Prostate gland (tissue), 2 donors: ENCODE results near the gene ZNF142. TPM values are rescaled to one million over a fixed set of nuclear protein-coding genes. Genes with fewer than 3 reads are reported as not detected.

Experiments
- DNase-seq: peaks from one replicate; pipeline ENCODE4 v3.0.0-alpha.2; 2019; ENCODE audit warnings: low spot score
- H3K27ac ChIP-seq, 2 donors: fragments of 200-600 bp; sonication (generic); 2 replicates each; pipeline ENCODE4 v1.5.1; 2017 to 2019
- H3K27me3 ChIP-seq: fragments of 200-600 bp; sonication (generic); replicated peaks from 2 replicates; pipeline ENCODE4 v1.5.1; 2019; ENCODE audit not compliant: insufficient read depth
- H3K36me3 ChIP-seq, 2 donors: fragments of 200-600 bp; sonication (generic); 1 replicate in 1 of 2; 2 replicates in 1 of 2; pipeline versions ENCODE4 v1.5.1 to v1.8.1; 2017 to 2019
- H3K4me1 ChIP-seq: fragments of 200-600 bp; sonication (generic); replicated peaks from 2 replicates; pipeline ENCODE4 v1.5.1; 2019
- H3K4me3 ChIP-seq, 2 donors: fragments of 200-600 bp; sonication (generic); 2 replicates each; pipeline ENCODE4 v1.5.1; 2017 to 2019
- H3K9me3 ChIP-seq: fragments of 200-600 bp; sonication (generic); 2 replicates; pipeline ENCODE4 v1.5.1; 2017
- CTCF ChIP-seq, 4 experiments: fragments of 200-600 bp in 2 of 4; fragments of 450-650 bp in 2 of 4; sonication (generic) in 2 of 4; IDR thresholded peaks; 1 replicate in 3 of 4; 2 replicates in 1 of 4; pipeline ENCODE4 v1.5.1; 2016 to 2019; ENCODE audit warnings: antibody characterized with exemption in 4 of 4, mild to moderate bottlenecking in 2 of 4, moderate library complexity in 2 of 4
- POLR2A ChIP-seq: fragments of 450-650 bp; IDR thresholded peaks from one replicate; pipeline ENCODE4 v1.6.1; 2016; ENCODE audit warnings: antibody characterized with exemption, mild to moderate bottlenecking
- POLR2AphosphoS5 ChIP-seq: sonication (generic); formaldehyde crosslinking; IDR thresholded peaks from one replicate; pipeline ENCODE4 v1.6.1; 2017; ENCODE audit warnings: antibody characterized with exemption
- WGBS: methylation state at CpG from one replicate; pipeline ENCODE4 v1.1.5; 2018; 5-methylcytosine and 5-hydroxymethylcytosine counted together
- intact Hi-C: fragments of 100-400 bp; cut with DNase I; formaldehyde crosslinking; loops from one replicate; pipeline ENCODE4 v1.14.2; 2022
- total RNA-seq, 2 donors: library from RNA; depleted of rRNA; stranded (reverse); fragments of >200 nt; gene quantifications; one replicate each; pipeline ENCODE4 v1.1.0, GENCODE V29; 2016

ZNF142 gene
- total RNA-seq, 2 donors from 2014 or later, result 25.5 to 34.7 TPM

DNA sequence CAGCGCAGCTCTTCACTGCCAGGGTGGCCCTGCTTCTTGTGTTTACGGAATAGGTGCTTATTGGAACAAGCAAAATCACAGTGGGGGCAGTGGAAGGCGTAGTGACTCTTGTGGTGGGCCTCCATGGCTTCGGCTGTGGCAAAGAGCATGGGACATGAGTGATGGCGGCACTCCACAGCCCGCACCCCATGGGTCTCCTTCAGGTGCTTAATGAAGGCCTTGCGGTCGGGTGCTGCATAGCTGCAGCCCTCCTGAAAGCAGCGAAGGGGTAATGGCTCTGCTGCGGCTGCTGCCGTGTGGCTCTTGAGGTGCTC lies 10.7 kb downstream of the ZNF142 start:
- WGBS, result 87% methylated on average over 11 of the region's 11 CpGs
- Histone ChIP-seq H3K27ac (no peak overlapping the region), H3K4me3 (no peak overlapping the region), H3K4me1 (no peaks in the 10 kb centered on the region), H3K27me3 (no peaks in the 10 kb centered on the region), H3K9me3 (no peaks in the 10 kb centered on the region), H3K36me3 (peaks cover 16 to 31% of the 10 kb centered on the region in 2 donors)
- DNase-seq, result no peak
- intact Hi-C loops, result loop anchor here (5.0 kb wide), 1 partner anchor 81 kb away; the partner anchor contains the start of genes CNOT9 and USP37
- TF ChIP-seq POLR2A (no peak), POLR2AphosphoS5 (no peak), CTCF (IDR thresholded peaks at IDR 0.05) (no peak)

DNA sequence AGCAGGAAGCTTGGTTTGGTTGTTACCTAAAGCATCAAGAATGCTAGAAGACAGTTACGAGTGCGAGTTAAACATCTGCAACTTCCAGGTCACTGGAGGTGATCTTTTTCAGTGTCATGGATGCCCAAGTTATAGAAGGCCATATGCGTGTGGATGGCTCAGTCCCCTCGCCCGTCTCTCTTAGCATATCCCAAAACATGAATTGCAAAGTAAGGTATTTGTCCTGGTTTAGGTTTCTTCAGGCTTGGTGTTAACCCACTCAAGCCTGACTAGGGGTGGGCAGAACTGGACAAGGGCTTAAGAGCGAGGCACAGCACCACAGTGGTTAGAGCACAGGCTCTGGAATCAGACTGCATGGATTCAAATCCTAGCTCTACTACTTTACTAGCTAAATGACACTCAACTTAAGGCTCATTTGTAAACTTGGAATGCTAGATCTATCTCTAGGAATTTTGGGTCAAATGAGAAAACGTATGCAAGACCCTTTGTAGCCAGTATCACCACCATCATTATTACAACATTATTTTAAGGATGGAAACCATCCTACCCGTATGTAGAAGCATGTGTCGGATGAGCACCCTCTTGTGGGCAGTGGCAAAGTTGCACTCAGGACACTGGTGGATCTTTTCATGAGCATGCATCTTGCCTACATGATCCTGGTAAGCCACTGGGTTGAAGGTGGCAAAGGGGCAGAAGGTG lies 11.2 kb downstream of the ZNF142 start:
- Histone ChIP-seq H3K9me3 (no peaks in the 10 kb centered on the region), H3K4me1 (no peaks in the 10 kb centered on the region), H3K27me3 (no peaks in the 10 kb centered on the region), H3K36me3 (peaks cover 16 to 35% of the 10 kb centered on the region in 2 donors), H3K27ac (no peak overlapping the region), H3K4me3 (no peak overlapping the region)
- intact Hi-C loops, result loop anchor here (5.0 kb wide), 1 partner anchor 81 kb away; the partner anchor contains the start of genes CNOT9 and USP37
- TF ChIP-seq CTCF (IDR thresholded peaks at IDR 0.05) (peak; percentile 54 to 73 (median 62)), POLR2A (no peak)
- peak; percentile 28 for DNase-seq
- 66% methylated on average over 9 of the region's 9 CpGs for WGBS

DNA sequence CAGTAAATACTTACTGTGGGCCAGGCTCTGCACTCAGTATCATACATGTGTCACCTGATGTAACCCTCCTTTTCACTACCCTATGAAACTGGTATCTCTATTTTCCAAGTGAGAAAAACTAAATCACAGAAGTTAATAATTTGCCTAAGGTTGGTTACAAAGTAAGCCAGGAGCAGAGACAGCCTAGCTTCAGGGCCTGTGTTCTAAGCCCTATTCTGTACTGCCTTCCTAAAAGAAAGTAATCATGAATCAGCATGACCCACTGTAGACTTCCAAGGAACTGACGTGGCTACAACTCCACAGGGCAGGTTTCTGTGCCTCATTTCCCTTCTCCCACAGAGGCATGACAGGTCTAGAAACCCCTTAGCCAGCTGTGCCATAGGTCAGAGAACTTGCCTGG lies 14.3 kb downstream of the ZNF142 start:
- Histone ChIP-seq H3K36me3 (peaks cover 16 to 35% of the 10 kb centered on the region in 2 donors), H3K27ac (no peak overlapping the region), H3K27me3 (no peaks in the 10 kb centered on the region), H3K4me1 (no peaks in the 10 kb centered on the region), H3K9me3 (no peaks in the 10 kb centered on the region), H3K4me3 (no peak overlapping the region)
- intact Hi-C loops, result loop anchor here (5.0 kb wide), 1 partner anchor 78 kb away; the partner anchor contains the start of genes CNOT9 and USP37
- TF ChIP-seq CTCF (IDR thresholded peaks at IDR 0.05), result no peak
- no peak for TF ChIP-seq POLR2AphosphoS5
- no peak for TF ChIP-seq POLR2A
- WGBS, result 85% methylated on average over 1 of the region's 1 CpG
- no peak for DNase-seq

GRCh38 chr2:218644721-218645120 lies 14.7 kb downstream of the ZNF142 start:
- H3K9me3 ChIP-seq, result no peaks in the 10 kb centered on the region
- intact Hi-C loops, result loop anchor here (5.0 kb wide), 1 partner anchor 77 kb away; the partner anchor contains the start of genes CNOT9 and USP37
- H3K36me3 ChIP-seq, result peaks cover 16 to 34% of the 10 kb centered on the region in 2 donors
- no peak for DNase-seq
- no peak for TF ChIP-seq POLR2A
- TF ChIP-seq CTCF (IDR thresholded peaks at IDR 0.05), result no peak
- no peak for TF ChIP-seq POLR2AphosphoS5
- H3K27me3 ChIP-seq, result no peaks in the 10 kb centered on the region
- no peaks in the 10 kb centered on the region for H3K4me1 ChIP-seq
- no peak overlapping the region for H3K4me3 ChIP-seq
- no peak overlapping the region for H3K27ac ChIP-seq
- WGBS, result 95% methylated on average over 11 of the region's 11 CpGs

DNA sequence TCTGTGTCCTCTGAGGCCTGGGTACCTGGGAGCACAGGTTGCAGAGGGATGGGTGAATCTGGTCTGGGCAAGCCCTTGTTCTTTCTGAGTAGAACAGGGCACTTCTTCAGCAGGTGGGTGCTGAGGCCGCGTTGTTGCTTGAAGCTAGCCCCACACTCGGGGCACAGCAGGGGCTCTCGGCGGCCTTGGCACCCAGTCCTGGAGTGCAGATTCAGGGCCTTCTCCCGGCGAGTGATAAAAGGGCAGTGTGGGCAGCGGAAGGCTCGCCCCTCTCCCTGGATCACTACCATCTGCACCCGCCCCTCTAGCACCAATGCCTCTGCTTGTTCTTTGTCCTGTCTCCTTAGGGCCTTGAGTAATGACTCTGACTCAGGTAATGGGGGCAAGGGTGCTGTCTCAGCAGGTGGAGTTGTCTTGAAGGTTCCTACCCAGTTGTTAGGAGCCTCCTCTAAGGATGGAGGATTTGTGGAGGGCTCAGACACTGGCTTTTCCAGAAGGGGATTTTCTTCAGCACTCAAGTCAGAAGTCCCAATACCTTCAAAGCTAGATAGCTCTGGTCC lies 15.6 kb downstream of the ZNF142 start:
- H3K4me1 ChIP-seq, result no peaks in the 10 kb centered on the region
- no peaks in the 10 kb centered on the region for H3K9me3 ChIP-seq
- H3K27ac ChIP-seq, result no peak overlapping the region
- H3K36me3 ChIP-seq, result peaks cover 13 to 31% of the 10 kb centered on the region in 2 donors
- no peak for TF ChIP-seq CTCF (IDR thresholded peaks at IDR 0.05)
- TF ChIP-seq POLR2A, result no peak
- no peak for TF ChIP-seq POLR2AphosphoS5
- H3K4me3 ChIP-seq, result no peak overlapping the region
- no peak for DNase-seq
- 90% methylated on average over 10 of the region's 10 CpGs for WGBS
- no peaks in the 10 kb centered on the region for H3K27me3 ChIP-seq
- intact Hi-C loops, result no loop called here
